Smooth muscle cell (in vitro differentiated cells): ENCODE results near the gene OTX2. TPM values are rescaled to one million over a fixed set of nuclear protein-coding genes. Genes with fewer than 3 reads are reported as not detected.

Experiments
- DNase-seq: peaks from one replicate; lab custom pipeline; 2025; ENCODE audit not compliant: unreplicated experiment; lab: John Stamatoyannopoulos, UW
- H2AFZ ChIP-seq: fragments of 200-600 bp; sonication (generic); 2 replicates; pipeline ENCODE4 v1.6.0; 2016; ENCODE audit warnings: antibody characterized with exemption, low read depth, mild to moderate bottlenecking
- H3F3A ChIP-seq: fragments of 200-600 bp; sonication (generic); 2 replicates; pipeline ENCODE4 v1.6.0; 2017; ENCODE audit warnings: antibody characterized with exemption, low read depth
- H3K27ac ChIP-seq: fragments of 200-600 bp; sonication (generic); 2 replicates; pipeline ENCODE4 v1.5.1; 2016; ENCODE audit warnings: low read depth, mild to moderate bottlenecking
- H3K27me3 ChIP-seq: fragments of 200-600 bp; sonication (generic); 2 replicates; pipeline ENCODE4 v1.6.1; 2016; ENCODE audit warnings: low read depth, mild to moderate bottlenecking
- H3K36me3 ChIP-seq: fragments of 200-600 bp; sonication (generic); 2 replicates; pipeline ENCODE4 v1.5.1; 2016; ENCODE audit warnings: low read depth
- H3K4me1 ChIP-seq: fragments of 200-600 bp; sonication (generic); 2 replicates; pipeline ENCODE4 v1.5.1; 2016; ENCODE audit warnings: low read depth
- H3K4me2 ChIP-seq: fragments of 200-600 bp; sonication (generic); 2 replicates; pipeline ENCODE4 v1.6.0; 2016; ENCODE audit warnings: mild to moderate bottlenecking
- H3K4me3 ChIP-seq: fragments of 200-600 bp; sonication (generic); 2 replicates; pipeline ENCODE4 v1.5.1; 2016; ENCODE audit warnings: mild to moderate bottlenecking
- H3K79me2 ChIP-seq: fragments of 200-600 bp; sonication (generic); 2 replicates; pipeline ENCODE4 v1.6.0; 2016; ENCODE audit warnings: low read depth, mild to moderate bottlenecking
- H3K9ac ChIP-seq: fragments of 200-600 bp; sonication (generic); 2 replicates; pipeline ENCODE4 v1.6.0; 2016; ENCODE audit warnings: low read depth
- H3K9me3 ChIP-seq: fragments of 200-600 bp; sonication (generic); replicated peaks from 2 replicates; pipeline ENCODE4 v1.5.1; 2016; ENCODE audit warnings: low read depth
- H4K20me1 ChIP-seq: fragments of 200-600 bp; sonication (generic); 2 replicates; pipeline ENCODE4 v1.6.0; 2016; ENCODE audit warnings: low read depth
- WGBS: methylation state at CpG from one replicate; pipeline ENCODE4 v1.1.7; 2016; ENCODE audit warnings: low lambda C conversion rate; 5-methylcytosine and 5-hydroxymethylcytosine counted together
- polyA plus RNA-seq: library from polyadenylated mRNA; unstranded; fragments of >200 nt; fragmentation: Nextera tagmentation; extraction: Ambion mirVana; gene quantifications from 2 replicates; pipeline ENCODE4 v1.2.1, GENCODE V29; 2016
- total RNA-seq: library from RNA; depleted of rRNA; stranded (reverse); fragments of >200 nt; gene quantifications from 2 replicates; pipeline ENCODE4 v1.2.3, GENCODE V29; 2014
- TF ChIP-seq, protein P1 (sequence below): fragments of 200-600 bp; sonication (generic); IDR thresholded peaks from 2 replicates; pipeline ENCODE4 v1.5.1; 2017; ENCODE audit warnings: borderline replicate concordance, mild to moderate bottlenecking, antibody characterized with exemption; ENCODE audit not compliant: insufficient read depth, poor library complexity, severe bottlenecking

Gene OTX2
- total and polyA plus RNA-seq, 2 experiments from 2014 or later: 0.08 TPM; not detected in 1

GRCh38 chr14:56821805-56822610, 11.7 kb upstream of the OTX2 start:
- Histone ChIP-seq H3K79me2 (no peaks in the 10 kb centered on the region), H2AFZ (no peak overlapping the region)

GRCh38 chr14:56821177-56821576, 10.9 kb upstream of the OTX2 start:
- peaks cover 80% of the 10 kb centered on the region for H3K27me3 ChIP-seq
- WGBS: 79% methylated on average over 4 of the region's 4 CpGs
- TF ChIP-seq, protein P1, sequence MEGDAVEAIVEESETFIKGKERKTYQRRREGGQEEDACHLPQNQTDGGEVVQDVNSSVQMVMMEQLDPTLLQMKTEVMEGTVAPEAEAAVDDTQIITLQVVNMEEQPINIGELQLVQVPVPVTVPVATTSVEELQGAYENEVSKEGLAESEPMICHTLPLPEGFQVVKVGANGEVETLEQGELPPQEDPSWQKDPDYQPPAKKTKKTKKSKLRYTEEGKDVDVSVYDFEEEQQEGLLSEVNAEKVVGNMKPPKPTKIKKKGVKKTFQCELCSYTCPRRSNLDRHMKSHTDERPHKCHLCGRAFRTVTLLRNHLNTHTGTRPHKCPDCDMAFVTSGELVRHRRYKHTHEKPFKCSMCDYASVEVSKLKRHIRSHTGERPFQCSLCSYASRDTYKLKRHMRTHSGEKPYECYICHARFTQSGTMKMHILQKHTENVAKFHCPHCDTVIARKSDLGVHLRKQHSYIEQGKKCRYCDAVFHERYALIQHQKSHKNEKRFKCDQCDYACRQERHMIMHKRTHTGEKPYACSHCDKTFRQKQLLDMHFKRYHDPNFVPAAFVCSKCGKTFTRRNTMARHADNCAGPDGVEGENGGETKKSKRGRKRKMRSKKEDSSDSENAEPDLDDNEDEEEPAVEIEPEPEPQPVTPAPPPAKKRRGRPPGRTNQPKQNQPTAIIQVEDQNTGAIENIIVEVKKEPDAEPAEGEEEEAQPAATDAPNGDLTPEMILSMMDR: no peak
- no peaks in the 10 kb centered on the region for H3F3A ChIP-seq
- no peaks in the 10 kb centered on the region for H4K20me1 ChIP-seq
- no peak overlapping the region for H3K9ac ChIP-seq
- no peak overlapping the region for H3K4me2 ChIP-seq
- no peak overlapping the region for H3K27ac ChIP-seq
- no peak overlapping the region for H3K4me3 ChIP-seq
- no peaks in the 10 kb centered on the region for H3K9me3 ChIP-seq
- no peaks in the 10 kb centered on the region for H3K79me2 ChIP-seq
- DNase-seq: no peak
- no peaks in the 10 kb centered on the region for H3K36me3 ChIP-seq
- H2AFZ ChIP-seq: no peak overlapping the region
- peaks cover 14% of the 10 kb centered on the region for H3K4me1 ChIP-seq

More at GRCh38 chr14:56821805-56822610, 11.7 kb upstream of the OTX2 start:
- Histone ChIP-seq H3K9me3 (no peaks in the 10 kb centered on the region), H3K27me3 (peaks cover 76% of the 10 kb centered on the region), H3K27ac (no peak overlapping the region), H3F3A (no peaks in the 10 kb centered on the region), H3K9ac (no peak overlapping the region), H3K36me3 (no peaks in the 10 kb centered on the region), H4K20me1 (no peaks in the 10 kb centered on the region), H3K4me3 (no peak overlapping the region), H3K4me2 (no peak overlapping the region), H3K4me1 (peaks cover 10% of the 10 kb centered on the region)
- TF ChIP-seq, protein P1: no peak
- WGBS: 57% methylated on average over 6 of the region's 6 CpGs
- DNase-seq: no peak

- no peaks in the 10 kb centered on the region for H3K79me2 ChIP-seq
- no peaks in the 10 kb centered on the region for H3K9me3 ChIP-seq
Measured at GRCh38 chr14:56817396-56817921, 7.2 kb upstream of the OTX2 start.

More at GRCh38 chr14:56817396-56817921, 7.2 kb upstream of the OTX2 start:
- H3K4me3 ChIP-seq: no peak overlapping the region
- H3F3A ChIP-seq: no peaks in the 10 kb centered on the region
- H3K4me2 ChIP-seq: no peak overlapping the region
- no peaks in the 10 kb centered on the region for H3K36me3 ChIP-seq
- no peak overlapping the region for H3K27ac ChIP-seq
- WGBS: 4% methylated on average over 29 of the region's 31 CpGs
- no peak for DNase-seq
- H3K9ac ChIP-seq: no peak overlapping the region
- no peak overlapping the region for H2AFZ ChIP-seq
- H3K4me1 ChIP-seq: peaks cover 44% of the 10 kb centered on the region
- H4K20me1 ChIP-seq: no peaks in the 10 kb centered on the region
- TF ChIP-seq, protein P1: no peak
- H3K27me3 ChIP-seq: peaks cover 97% of the 10 kb centered on the region
